NCI-H1417 treated with DMSO at 0.1 percent for 48 hours (cell line): ENCODE results near the gene APOBEC4.
"Not testable (repeated sequence)": the region's sequence is repeated elsewhere in the genome, so short reads cannot be mapped to it uniquely, and the experiment has no call there.

ENCODE experiments used
- DNase-seq: peaks from one replicate; lab custom pipeline; 2025; lab: John Stamatoyannopoulos, UW

The APOBEC4 gene

GRCh38 chr1:183634429-183635065, 18.6 kb downstream of the APOBEC4 start:
- DNase-seq: no peak

GRCh38 chr1:183633676-183634343, 19.3 kb downstream of the APOBEC4 start:
- DNase-seq: no peak

GRCh38 chr1:183632964-183633363, 20.2 kb downstream of the APOBEC4 start:
- no peak for DNase-seq

GRCh38 chr1:183632114-183632513, 21.0 kb downstream of the APOBEC4 start:
- DNase-seq: no peak

- DNase-seq: no peak
Measured at GRCh38 chr1:183630748-183631147, 22.4 kb downstream of the APOBEC4 start.

GRCh38 chr1:183628537-183628936, 24.6 kb downstream of the APOBEC4 start:
- no peak for DNase-seq

GRCh38 chr1:183626236-183626635, 26.9 kb downstream of the APOBEC4 start:
- DNase-seq: not testable (repeated sequence)

- no peak for DNase-seq
Measured at GRCh38 chr1:183622884-183623785, 30.0 kb downstream of the APOBEC4 start.

- no peak for DNase-seq
Measured at GRCh38 chr1:183622013-183622412, 31.1 kb downstream of the APOBEC4 start.

- DNase-seq: no peak
Measured at GRCh38 chr1:183620311-183620710, 32.8 kb downstream of the APOBEC4 start.

GRCh38 chr1:183619781-183620180, 33.3 kb downstream of the APOBEC4 start:
- no peak for DNase-seq

GRCh38 chr1:183618202-183618601, 34.9 kb downstream of the APOBEC4 start:
- not testable (repeated sequence) for DNase-seq

- DNase-seq: not testable (repeated sequence)
Measured at GRCh38 chr1:183612975-183613374, 40.1 kb downstream of the APOBEC4 start.

GRCh38 chr1:183612407-183612806, 40.7 kb downstream of the APOBEC4 start:
- no peak for DNase-seq

GRCh38 chr1:183611021-183611420, 42.1 kb downstream of the APOBEC4 start:
- DNase-seq: no peak

GRCh38 chr1:183609759-183610452, 43.2 kb downstream of the APOBEC4 start:
- no peak for DNase-seq

GRCh38 chr1:183609313-183609712, 43.8 kb downstream of the APOBEC4 start:
- DNase-seq: no peak

- no peak for DNase-seq
Measured at GRCh38 chr1:183607322-183607980, 45.7 kb downstream of the APOBEC4 start.

- no peak for DNase-seq
Measured at GRCh38 chr1:183605904-183606303, 47.2 kb downstream of the APOBEC4 start.

GRCh38 chr1:183604815-183605214, 48.3 kb downstream of the APOBEC4 start:
- DNase-seq: no peak

- DNase-seq: no peak
Measured at GRCh38 chr1:183604038-183604808, 48.9 kb downstream of the APOBEC4 start.
